Mesendoderm (in vitro differentiated cells): ENCODE results near the gene PABPC1L.

Source experiments
- DNase-seq: peaks from one replicate; pipeline ENCODE4 v3.0.0; 2013
- H2AK5ac ChIP-seq: 2 replicates; pipeline ENCODE4 v1.6.1; 2013; ENCODE audit warnings: low read length, inconsistent platforms
- H2BK120ac ChIP-seq: 2 replicates; pipeline ENCODE4 v1.6.1; 2013; ENCODE audit warnings: low read depth, mild to moderate bottlenecking, low read length, moderate library complexity, mixed read lengths
- H2BK15ac ChIP-seq: replicated peaks from 2 replicates; pipeline ENCODE4 v1.6.1; 2013; ENCODE audit warnings: low read depth, mild to moderate bottlenecking, moderate library complexity
- H2BK5ac ChIP-seq: 2 replicates; pipeline ENCODE4 v1.6.1; 2013; ENCODE audit warnings: low read length, inconsistent platforms
- H3K18ac ChIP-seq: 2 replicates; pipeline ENCODE4 v1.6.1; 2013; ENCODE audit warnings: mild to moderate bottlenecking, low read length, mixed read lengths
- H3K23ac ChIP-seq: one replicate; pipeline ENCODE4 v1.6.1; 2013; ENCODE audit warnings: low read length
- H3K27ac ChIP-seq: 2 replicates; pipeline ENCODE4 v1.5.1; 2013; ENCODE audit warnings: low read depth, mild to moderate bottlenecking, inconsistent platforms, low read length, moderate library complexity
- H3K27me3 ChIP-seq: 2 replicates; pipeline ENCODE4 v1.6.1; 2013; ENCODE audit warnings: low read length, control low read depth, mild to moderate bottlenecking, inconsistent platforms; ENCODE audit not compliant: insufficient read depth, poor library complexity
- H3K36me3 ChIP-seq: 2 replicates; pipeline ENCODE4 v1.6.1; 2013; ENCODE audit warnings: low read length, inconsistent platforms; ENCODE audit not compliant: control insufficient read depth, insufficient read depth
- H3K4ac ChIP-seq: one replicate; pipeline ENCODE4 v1.6.1; 2013; ENCODE audit warnings: low read depth, mild to moderate bottlenecking, low read length, moderate library complexity
- H3K4me1 ChIP-seq: 2 replicates; pipeline ENCODE4 v1.6.1; 2013; ENCODE audit warnings: low read depth, low read length, inconsistent platforms; ENCODE audit not compliant: control insufficient read depth
- H3K4me2 ChIP-seq: 2 replicates; pipeline ENCODE4 v1.6.1; 2013; ENCODE audit warnings: low read length
- H3K4me3 ChIP-seq: 2 replicates; pipeline ENCODE4 v1.5.1; 2013; ENCODE audit warnings: mild to moderate bottlenecking, low read length
- H3K56ac ChIP-seq: one replicate; pipeline ENCODE4 v1.6.1; 2013; ENCODE audit warnings: low read length
- H3K79me1 ChIP-seq: 2 replicates; pipeline ENCODE4 v1.6.1; 2013; ENCODE audit warnings: low read length, inconsistent platforms
- H3K79me2 ChIP-seq: 2 replicates; pipeline ENCODE4 v1.6.1; 2013; ENCODE audit warnings: mild to moderate bottlenecking, low read length; ENCODE audit not compliant: control insufficient read depth, insufficient read depth
- H3K9ac ChIP-seq: 2 replicates; pipeline ENCODE4 v1.6.1; 2013; ENCODE audit warnings: low read length, inconsistent platforms
- H4K5ac ChIP-seq: one replicate; pipeline ENCODE4 v1.6.1; 2013; ENCODE audit warnings: low read length
- H4K8ac ChIP-seq: one replicate; pipeline ENCODE4 v1.6.1; 2013; ENCODE audit warnings: low read depth, mild to moderate bottlenecking, control low read depth, low read length, moderate library complexity
- WGBS: extraction: QIAGEN DNeasy Blood & Tissue Kit; methylation state at CpG from one replicate; pipeline ENCODE4 v1.1.7; 2013; ENCODE audit warnings: low lambda C conversion rate, missing lambda C conversion rate; ENCODE audit not compliant: insufficient coverage; ENCODE audit errors: extremely low coverage; 5-methylcytosine and 5-hydroxymethylcytosine counted together

The PABPC1L gene

DNA sequence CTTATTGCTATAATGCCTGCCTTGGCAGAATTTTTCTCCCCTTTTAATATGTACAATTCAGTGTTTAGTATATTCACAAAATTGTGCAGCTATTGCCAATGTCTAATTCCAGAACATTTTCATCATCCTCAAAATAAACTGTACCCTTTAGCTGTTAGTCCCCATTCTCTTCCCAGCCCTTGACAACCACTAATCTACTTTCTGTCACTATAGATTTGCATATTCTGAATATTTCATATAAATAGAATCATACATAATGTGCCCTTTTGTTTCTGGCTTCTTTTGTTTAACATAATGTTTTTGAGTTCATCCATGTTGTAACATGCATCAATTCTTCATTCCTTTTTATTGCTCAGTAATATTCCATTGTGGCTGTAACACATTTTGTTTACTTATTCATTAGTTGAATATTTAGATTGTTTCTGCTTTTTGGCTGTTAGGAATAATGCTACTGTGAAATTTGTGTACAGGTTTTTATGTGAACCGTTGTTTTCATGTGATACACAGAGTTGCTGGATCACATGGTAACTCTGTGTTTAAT lies 78.8 kb downstream of the PABPC1L start:
- DNase-seq, result no peak
- Histone ChIP-seq H3K27ac (no peak overlapping the region), H2BK5ac (no peak overlapping the region), H3K56ac (no peak overlapping the region), H3K27me3 (no peaks in the 10 kb centered on the region), H3K4ac (no peak overlapping the region), H2BK15ac (no peak overlapping the region), H4K5ac (no peak overlapping the region), H3K79me2 (no peaks in the 10 kb centered on the region), H3K79me1 (no peaks in the 10 kb centered on the region), H2BK120ac (no peak overlapping the region), H3K4me1 (peaks cover 3% of the 10 kb centered on the region), H4K8ac (no peak overlapping the region), H3K36me3 (no peaks in the 10 kb centered on the region), H3K4me3 (no peak overlapping the region), H3K23ac (no peak overlapping the region), H3K9ac (no peak overlapping the region), H2AK5ac (no peak overlapping the region), H3K18ac (no peak overlapping the region), H3K4me2 (no peak overlapping the region)
- no CpG with 5 or more reads among the region's 1 CpG for WGBS
